Activated CD8-positive, alpha-beta T cell treated with anti-CD3 and anti-CD28 coated beads for 36 hours (primary cell): ENCODE measurements around the gene AGT. TPM values are rescaled to one million over a fixed set of nuclear protein-coding genes. Genes with fewer than 3 reads are reported as not detected.

Experiments
- ATAC-seq: fragments of 200-7000 bp; cut with Tn5 transposase; one replicate; pipeline ENCODE4 v1.10.0; 2021; ENCODE audit warnings: mild to moderate bottlenecking, moderate library complexity
- CTCF ChIA-PET: fragments of 350-600 bp; sonication (Branson Sonifier 250); formaldehyde crosslinking; loops from one replicate; lab custom pipeline; 2021; ENCODE audit warnings: antibody characterized with exemption; lab: Charles Lee
- POLR2A ChIA-PET: fragments of 350-600 bp; sonication (Branson Sonifier 250); formaldehyde crosslinking; loops from one replicate; lab custom pipeline; 2021; ENCODE audit warnings: antibody characterized with exemption; lab: Charles Lee
- DNase-seq: peaks from one replicate; pipeline ENCODE4 v3.0.0-alpha.2; 2020
- H3K27ac Mint-ChIP-seq: one replicate; pipeline ENCODE4 v1.8.0; 2021; ENCODE audit warnings: mild to moderate bottlenecking, mixed read lengths
- H3K27me3 Mint-ChIP-seq: one replicate; pipeline ENCODE4 v1.8.0; 2021; ENCODE audit warnings: mixed read lengths
- H3K36me3 Mint-ChIP-seq: one replicate; pipeline ENCODE4 v1.8.0; 2021; ENCODE audit warnings: low read depth, mixed read lengths
- H3K4me1 Mint-ChIP-seq: one replicate; pipeline ENCODE4 v1.8.0; 2021; ENCODE audit warnings: low read depth, mixed read lengths
- H3K4me3 Mint-ChIP-seq: one replicate; pipeline ENCODE4 v1.8.0; 2021; ENCODE audit warnings: mild to moderate bottlenecking, moderate library complexity, mixed read lengths
- H3K9me3 Mint-ChIP-seq: one replicate; pipeline ENCODE4 v1.8.0; 2021; ENCODE audit warnings: mixed read lengths
- CTCF ChIP-seq: fragments of 200-600 bp; IDR thresholded peaks from one replicate; pipeline ENCODE4 v1.8.0; 2022; ENCODE audit warnings: antibody characterized with exemption, mild to moderate bottlenecking
- intact Hi-C: fragments of 100-400 bp; cut with micrococcal nuclease; formaldehyde crosslinking; loops from one replicate; pipeline ENCODE4 v1.10.0; 2022
- total RNA-seq, 2 experiments: library from RNA; stranded (reverse); gene quantifications; one replicate each; pipeline ENCODE4 v1.2.3, GENCODE V29; 2021

AGT gene
- total RNA-seq, 2 experiments from 2014 or later, result not detected

- no peak for DNase-seq
- ChIA-PET POLR2A (no interaction called here), CTCF (no interaction called here)
- H3K27ac Mint-ChIP-seq, result no peak overlapping the region
- no peak for TF ChIP-seq CTCF
- H3K9me3 Mint-ChIP-seq, result no peaks in the 10 kb centered on the region
- no peaks in the 10 kb centered on the region for H3K27me3 Mint-ChIP-seq
- no peak for ATAC-seq
- no peaks in the 10 kb centered on the region for H3K36me3 Mint-ChIP-seq
- H3K4me1 Mint-ChIP-seq, result no peaks in the 10 kb centered on the region
- intact Hi-C loops, result no loop called here
- H3K4me3 Mint-ChIP-seq, result no peak overlapping the region
Observed at GRCh38 chr1:230744382-230744781, 30.5 kb upstream of the AGT start.

- ChIA-PET POLR2A (no interaction called here), CTCF (no interaction called here)
- Mint-ChIP-seq H3K36me3 (no peaks in the 10 kb centered on the region), H3K4me1 (no peaks in the 10 kb centered on the region), H3K9me3 (no peaks in the 10 kb centered on the region), H3K27ac (no peak overlapping the region), H3K27me3 (no peaks in the 10 kb centered on the region), H3K4me3 (no peak overlapping the region)
- ATAC-seq, result no peak
- TF ChIP-seq CTCF, result no peak
- DNase-seq, result no peak
- intact Hi-C loops, result no loop called here
Observed at GRCh38 chr1:230743899-230744298, 30.0 kb upstream of the AGT start.

- Mint-ChIP-seq H3K4me3 (no peak overlapping the region), H3K4me1 (no peaks in the 10 kb centered on the region), H3K9me3 (peaks cover 5% of the 10 kb centered on the region), H3K27me3 (peaks cover 10% of the 10 kb centered on the region), H3K27ac (no peak overlapping the region), H3K36me3 (no peaks in the 10 kb centered on the region)
- ATAC-seq, result no peak
- ChIA-PET CTCF (no interaction called here), POLR2A (no interaction called here)
- intact Hi-C loops, result no loop called here
- no peak for DNase-seq
- no peak for TF ChIP-seq CTCF
Observed at GRCh38 chr1:230739564-230740290, 25.8 kb upstream of the AGT start.

- DNase-seq (no peak), ATAC-seq (no peak)
- no peak for TF ChIP-seq CTCF
- Mint-ChIP-seq H3K27me3 (peaks cover 10% of the 10 kb centered on the region), H3K36me3 (no peaks in the 10 kb centered on the region), H3K4me3 (no peak overlapping the region), H3K27ac (no peak overlapping the region), H3K4me1 (no peaks in the 10 kb centered on the region), H3K9me3 (peaks cover 5% of the 10 kb centered on the region)
- intact Hi-C loops, result no loop called here
- ChIA-PET POLR2A (no interaction called here), CTCF (no interaction called here)
Observed at GRCh38 chr1:230737622-230738262, 23.8 kb upstream of the AGT start.

DNA sequence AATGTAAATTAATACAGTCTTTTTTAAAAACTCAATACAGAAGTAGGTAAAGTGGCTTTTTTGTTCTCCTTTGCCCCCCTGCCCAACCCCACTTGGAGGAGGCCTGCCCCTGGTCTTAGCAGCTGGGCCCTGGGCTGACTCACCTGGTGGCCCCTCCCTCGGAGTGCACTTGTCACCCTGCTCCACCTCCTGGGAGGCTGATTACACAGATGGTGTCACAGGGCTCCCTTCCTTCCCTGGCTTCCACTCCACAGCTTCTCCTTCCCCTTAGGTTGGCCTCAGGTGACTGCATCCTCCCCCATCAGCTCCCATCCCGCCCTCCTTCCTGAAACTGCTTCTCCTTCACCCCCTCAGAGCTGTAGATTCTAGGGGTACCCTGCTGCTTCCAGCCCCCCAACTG is 21.5 kb upstream of the AGT start:
- no peak for DNase-seq
- Mint-ChIP-seq H3K36me3 (no peaks in the 10 kb centered on the region), H3K4me1 (no peaks in the 10 kb centered on the region), H3K4me3 (no peak overlapping the region), H3K27me3 (peaks cover 12% of the 10 kb centered on the region), H3K9me3 (peaks cover 5% of the 10 kb centered on the region), H3K27ac (no peak overlapping the region)
- no peak for TF ChIP-seq CTCF
- no peak for ATAC-seq
- intact Hi-C loops, result no loop called here
- CTCF ChIA-PET, result no interaction called here
- POLR2A ChIA-PET, result no interaction called here
